ENCODE measurements around the gene ST8SIA6.

Gene ST8SIA6

GRCh38 chr10:17352583-17352982 lies 101.8 kb downstream of the ST8SIA6 start:
- H3K4me3 ChIP-seq (ENCODE audit: low read depth, low read length) = no peak overlapping the region
- POLR2A ChIA-PET = no interaction called here
- H3K9me3 ChIP-seq (ENCODE audit: control insufficient read depth, insufficient read depth, low read depth, low read length) = no peaks in the 10 kb centered on the region
- no peak overlapping the region for H3K27ac ChIP-seq (ENCODE audit: extremely low read depth, low read depth, low read length)
- no peak for TF ChIP-seq ZSCAN16 (tag by site-specific recombination; IDR thresholded peaks at IDR 0.05)
- no peak for TF ChIP-seq ZNF600 (tag by site-specific recombination; IDR thresholded peaks at IDR 0.05)
- no peak for TF ChIP-seq AEBP2 (tag by site-specific recombination; IDR thresholded peaks at IDR 0.05; ENCODE audit: borderline replicate concordance)
- TF ChIP-seq ZNF140 (tag by site-specific recombination; IDR thresholded peaks at IDR 0.05) = no peak
- no peak for TF ChIP-seq ZNF175 (tag by site-specific recombination; IDR thresholded peaks at IDR 0.05)
- no peak for TF ChIP-seq ZNF274 (IDR thresholded peaks at IDR 0.05; ENCODE audit: low read length)
- no peak for TF ChIP-seq ZNF274 (tag by site-specific recombination; IDR thresholded peaks at IDR 0.05; ENCODE audit: borderline replicate concordance)
- TF ChIP-seq ZNF530 (tag by site-specific recombination; IDR thresholded peaks at IDR 0.05; ENCODE audit: low read depth) = no peak
- CTCF ChIA-PET = interaction anchor here (0.6 to 3.6 kb wide), 4 partner anchors 15 to 57 kb away, joined by 3 to 15 read pairs (median 4); no protein-coding TSS in a partner anchor
- no peaks in the 10 kb centered on the region for H3K36me3 ChIP-seq (ENCODE audit: control insufficient read depth in 2 of 2, insufficient read depth in 1 of 2, low read length in 2 of 2)
- no peaks in the 10 kb centered on the region for H3K4me1 ChIP-seq (ENCODE audit: control insufficient read depth, insufficient read depth, low read length)

GRCh38 chr10:17351506-17351905 lies 102.9 kb downstream of the ST8SIA6 start:
- no peaks in the 10 kb centered on the region for H3K36me3 ChIP-seq (ENCODE audit: control insufficient read depth in 2 of 2, insufficient read depth in 1 of 2, low read length in 2 of 2)
- H3K27ac ChIP-seq (ENCODE audit: extremely low read depth, low read depth, low read length) = no peak overlapping the region
- TF ChIP-seq ZNF548 (tag by site-specific recombination; IDR thresholded peaks at IDR 0.05) (no peak), ZNF146 (tag by site-specific recombination; IDR thresholded peaks at IDR 0.05) (peak; percentile 90), ZNF148 (tag by site-specific recombination; IDR thresholded peaks at IDR 0.05; ENCODE audit: borderline replicate concordance) (no peak), SP3 (tag by site-specific recombination; IDR thresholded peaks at IDR 0.05) (no peak), ZNF580 (tag by site-specific recombination; IDR thresholded peaks at IDR 0.05) (peak; percentile 53; the same call in 1 of the 2 replicates)
- no peaks in the 10 kb centered on the region for H3K9me3 ChIP-seq (ENCODE audit: control insufficient read depth, insufficient read depth, low read depth, low read length)
- POLR2A ChIA-PET = no interaction called here
- H3K4me3 ChIP-seq (ENCODE audit: low read depth, low read length) = no peak overlapping the region
- no peaks in the 10 kb centered on the region for H3K4me1 ChIP-seq (ENCODE audit: control insufficient read depth, insufficient read depth, low read length)
- CTCF ChIA-PET = interaction anchor here (0.6 to 1.3 kb wide), 3 partner anchors 16 to 28 kb away, joined by 3 to 4 read pairs (median 4); no protein-coding TSS in a partner anchor

GRCh38 chr10:17349717-17350116 lies 104.7 kb downstream of the ST8SIA6 start:
- H3K4me1 ChIP-seq (ENCODE audit: control insufficient read depth, insufficient read depth, low read length) = no peaks in the 10 kb centered on the region
- TF ChIP-seq BCL6B (tag by site-specific recombination; IDR thresholded peaks at IDR 0.05) (0 out of 2 replicates have a peak, but pooled peaks have one; percentile 32), ZNF561 (tag by site-specific recombination; IDR thresholded peaks at IDR 0.05; ENCODE audit: borderline replicate concordance) (no peak)
- H3K27ac ChIP-seq (ENCODE audit: extremely low read depth, low read depth, low read length) = no peak overlapping the region
- CTCF ChIA-PET = interaction anchor here (0.5 to 1.8 kb wide), 4 partner anchors 27 to 889 kb away, joined by 3 to 7 read pairs (median 4); no protein-coding TSS in a partner anchor
- H3K36me3 ChIP-seq (ENCODE audit: control insufficient read depth in 2 of 2, insufficient read depth in 1 of 2, low read length in 2 of 2) = no peaks in the 10 kb centered on the region
- H3K4me3 ChIP-seq (ENCODE audit: low read depth, low read length) = no peak overlapping the region
- no peaks in the 10 kb centered on the region for H3K9me3 ChIP-seq (ENCODE audit: control insufficient read depth, insufficient read depth, low read depth, low read length)
- POLR2A ChIA-PET = no interaction called here

Data from HEK293 (cell line).